PC-3 (cell line): Measurements from ENCODE around the gene PLCD1. TPM values are rescaled to one million over a fixed set of nuclear protein-coding genes. Genes with fewer than 3 reads are reported as not detected.
A peak's percentile ranks its signal among the peaks of the same experiment; 100 is the strongest.

Experiments used
- ATAC-seq: fragments of 200-7000 bp; cut with Tn5 transposase; 2 replicates; pipeline ENCODE4 v1.9.1; 2020; ENCODE audit warnings: mild to moderate bottlenecking, moderate library complexity
- BruUV-seq: library from RNA; stranded (reverse); fragments of 400-500 nt; replicated peaks from 2 replicates; lab custom pipeline; 2021; lab: Mats Ljungman, UMichigan
- CTCF ChIA-PET: fragments of 300-600 bp; sonication (Branson Sonifier 250); formaldehyde crosslinking; loops from one replicate; lab custom pipeline; 2022; ENCODE audit warnings: antibody characterized with exemption; lab: Charles Lee
- POLR2A ChIA-PET: fragments of 300-600 bp; sonication (Branson Sonifier 250); formaldehyde crosslinking; loops from one replicate; lab custom pipeline; 2022; ENCODE audit warnings: antibody characterized with exemption; ENCODE audit not compliant: unreplicated experiment; lab: Charles Lee
- DNase-seq: peaks from one replicate; pipeline ENCODE4 v3.0.0-alpha.2; 2015
- H2AFZ ChIP-seq: fragments of 300-600 bp; sonication (generic); 2 replicates; pipeline ENCODE4 v1.6.0; 2016; ENCODE audit warnings: antibody characterized with exemption, low read length
- H3F3A ChIP-seq: fragments of 300-600 bp; sonication (generic); one replicate; pipeline ENCODE4 v1.6.0; 2017; ENCODE audit warnings: antibody characterized with exemption, low read length, control low read depth, mild to moderate bottlenecking; ENCODE audit not compliant: unreplicated experiment
- H3K27ac ChIP-seq: fragments of 300-600 bp; sonication (generic); 2 replicates; pipeline ENCODE4 v1.5.1; 2016; ENCODE audit warnings: mild to moderate bottlenecking, low read length
- H3K27me3 ChIP-seq: fragments of 300-600 bp; sonication (generic); 2 replicates; pipeline ENCODE4 v1.6.1; 2016; ENCODE audit warnings: low read length, mixed read lengths
- H3K36me3 ChIP-seq: fragments of 300-600 bp; sonication (generic); 2 replicates; pipeline ENCODE4 v1.6.1; 2016; ENCODE audit warnings: low read depth, mixed run types, low read length, mixed read lengths
- H3K4me1 ChIP-seq: fragments of 300-600 bp; sonication (generic); 2 replicates; pipeline ENCODE4 v1.5.1; 2016; ENCODE audit warnings: low read length; ENCODE audit not compliant: insufficient read depth
- H3K4me2 ChIP-seq: fragments of 300-600 bp; sonication (generic); 2 replicates; pipeline ENCODE4 v1.6.0; 2016; ENCODE audit warnings: low read length
- H3K4me3 ChIP-seq: fragments of 300-600 bp; sonication (generic); 2 replicates; pipeline ENCODE4 v1.5.1; 2016; ENCODE audit warnings: mild to moderate bottlenecking, low read length, mixed read lengths
- H3K79me2 ChIP-seq: fragments of 300-600 bp; sonication (generic); 2 replicates; pipeline ENCODE4 v1.6.1; 2017; ENCODE audit warnings: low read length, mixed read lengths
- H3K9ac ChIP-seq: fragments of 300-600 bp; sonication (generic); 2 replicates; pipeline ENCODE4 v1.6.0; 2016; ENCODE audit warnings: mild to moderate bottlenecking, low read length
- H3K9me2 ChIP-seq: fragments of 300-600 bp; sonication (generic); replicated peaks from 2 replicates; pipeline ENCODE4 v1.6.1; 2016; ENCODE audit warnings: mixed run types, low read length, mixed read lengths
- H3K9me3 ChIP-seq: fragments of 300-600 bp; sonication (generic); 2 replicates; pipeline ENCODE4 v1.6.1; 2016; ENCODE audit warnings: low read length, mixed read lengths
- H4K20me1 ChIP-seq: fragments of 300-600 bp; sonication (generic); 2 replicates; pipeline ENCODE4 v1.6.1; 2016; ENCODE audit warnings: low read length, mixed read lengths
- EZH2 ChIP-seq: fragments of 300-600 bp; sonication (generic); IDR thresholded peaks from one replicate; pipeline ENCODE4 v1.6.1; 2017; ENCODE audit warnings: antibody characterized with exemption, mild to moderate bottlenecking, low read length; ENCODE audit not compliant: unreplicated experiment
- EZH2phosphoT487 ChIP-seq: fragments of 300-600 bp; sonication (generic); IDR thresholded peaks from 2 replicates; pipeline ENCODE4 v1.6.1; 2018; ENCODE audit warnings: mild to moderate bottlenecking, antibody characterized with exemption, low read length, borderline replicate concordance
- intact Hi-C: fragments of 100-400 bp; cut with micrococcal nuclease; formaldehyde crosslinking; loops from 2 replicates; pipeline ENCODE4 v1.9.0; 2023
- total RNA-seq: library from RNA; depleted of rRNA; stranded (reverse); fragments of >200 nt; gene quantifications from 2 replicates; pipeline ENCODE4 v1.2.3, GENCODE V29; 2014
- TF ChIP-seq, protein P1 (sequence below): fragments of 300-600 bp; sonication (generic); conservative IDR thresholded peaks from 2 replicates; pipeline ENCODE4 v1.5.1; 2017; ENCODE audit warnings: antibody characterized with exemption, low read depth, mild to moderate bottlenecking, low read length

Gene PLCD1
- total RNA-seq, 1 experiment from 2014 or later = 18.5 TPM

DNA sequence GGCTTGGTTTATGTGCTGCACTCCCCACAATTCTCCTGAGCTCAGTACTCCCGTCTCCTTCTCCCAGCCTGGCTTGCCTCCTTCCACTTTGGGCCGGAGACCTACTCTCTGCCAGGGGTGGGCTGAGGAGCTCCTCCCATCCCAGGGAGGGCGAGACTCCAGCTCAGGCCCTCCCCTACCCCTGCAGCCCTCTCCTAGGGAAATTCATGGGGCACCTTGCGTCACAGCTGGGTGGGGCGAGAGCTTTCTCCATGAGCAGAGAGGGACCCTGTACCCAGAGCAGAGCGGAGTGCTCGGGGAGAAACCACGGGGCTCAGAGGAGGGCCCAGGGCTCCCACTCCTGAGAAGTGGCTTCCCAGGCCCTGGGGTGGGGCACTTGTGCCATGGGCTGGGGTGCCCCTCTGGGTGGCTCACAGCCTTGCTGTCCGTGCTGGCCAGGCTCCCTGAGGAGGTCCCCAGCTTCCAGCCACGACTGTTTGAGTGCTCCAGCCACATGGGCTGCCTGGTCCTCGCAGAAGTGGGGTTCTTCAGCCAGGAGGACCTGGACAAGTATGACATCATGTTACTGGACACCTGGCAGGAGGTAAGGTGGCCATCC, 25.5 kb downstream of the PLCD1 start:
- H3K4me3 ChIP-seq = no peak overlapping the region
- H2AFZ ChIP-seq = peak overlapping the region; percentile 5; the same call in 1 of the 2 replicates
- H3K9me3 ChIP-seq = no peaks in the 10 kb centered on the region
- H3K9me2 ChIP-seq = no peaks in the 10 kb centered on the region
- no peaks in the 10 kb centered on the region for H3K36me3 ChIP-seq
- CTCF ChIA-PET = interaction anchor here (1.2 kb wide), 1 partner anchor 29 kb away, joined by 11 read pairs; no protein-coding TSS in a partner anchor
- H3K4me2 ChIP-seq = peak overlapping the region; percentile 28
- no peaks in the 10 kb centered on the region for H3K79me2 ChIP-seq
- peak overlapping the region; percentile 15; the same call in 1 of the 2 replicates for H3K9ac ChIP-seq
- H4K20me1 ChIP-seq = no peaks in the 10 kb centered on the region
- TF ChIP-seq EZH2phosphoT487 = no peak
- TF ChIP-seq, protein P1, sequence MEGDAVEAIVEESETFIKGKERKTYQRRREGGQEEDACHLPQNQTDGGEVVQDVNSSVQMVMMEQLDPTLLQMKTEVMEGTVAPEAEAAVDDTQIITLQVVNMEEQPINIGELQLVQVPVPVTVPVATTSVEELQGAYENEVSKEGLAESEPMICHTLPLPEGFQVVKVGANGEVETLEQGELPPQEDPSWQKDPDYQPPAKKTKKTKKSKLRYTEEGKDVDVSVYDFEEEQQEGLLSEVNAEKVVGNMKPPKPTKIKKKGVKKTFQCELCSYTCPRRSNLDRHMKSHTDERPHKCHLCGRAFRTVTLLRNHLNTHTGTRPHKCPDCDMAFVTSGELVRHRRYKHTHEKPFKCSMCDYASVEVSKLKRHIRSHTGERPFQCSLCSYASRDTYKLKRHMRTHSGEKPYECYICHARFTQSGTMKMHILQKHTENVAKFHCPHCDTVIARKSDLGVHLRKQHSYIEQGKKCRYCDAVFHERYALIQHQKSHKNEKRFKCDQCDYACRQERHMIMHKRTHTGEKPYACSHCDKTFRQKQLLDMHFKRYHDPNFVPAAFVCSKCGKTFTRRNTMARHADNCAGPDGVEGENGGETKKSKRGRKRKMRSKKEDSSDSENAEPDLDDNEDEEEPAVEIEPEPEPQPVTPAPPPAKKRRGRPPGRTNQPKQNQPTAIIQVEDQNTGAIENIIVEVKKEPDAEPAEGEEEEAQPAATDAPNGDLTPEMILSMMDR = no peak
- TF ChIP-seq EZH2 = no peak
- no peaks in the 10 kb centered on the region for H3K27me3 ChIP-seq
- H3K4me1 ChIP-seq = peaks cover 30% of the 10 kb centered on the region
- intact Hi-C loops = loop anchor here (1.0 to 10.0 kb wide), 7 partner anchors 30 to 481 kb away; partner anchors contain the start of genes ACVR2B, MYD88 and OXSR1
- POLR2A ChIA-PET = no interaction called here
- no TSS peak for BruUV-seq
- peak overlapping the region; percentile 80 for H3K27ac ChIP-seq
- DNase-seq (no peak), ATAC-seq (0 out of 2 replicates have a peak, but pooled peaks have one; percentile 0)
- no peaks in the 10 kb centered on the region for H3F3A ChIP-seq

DNA sequence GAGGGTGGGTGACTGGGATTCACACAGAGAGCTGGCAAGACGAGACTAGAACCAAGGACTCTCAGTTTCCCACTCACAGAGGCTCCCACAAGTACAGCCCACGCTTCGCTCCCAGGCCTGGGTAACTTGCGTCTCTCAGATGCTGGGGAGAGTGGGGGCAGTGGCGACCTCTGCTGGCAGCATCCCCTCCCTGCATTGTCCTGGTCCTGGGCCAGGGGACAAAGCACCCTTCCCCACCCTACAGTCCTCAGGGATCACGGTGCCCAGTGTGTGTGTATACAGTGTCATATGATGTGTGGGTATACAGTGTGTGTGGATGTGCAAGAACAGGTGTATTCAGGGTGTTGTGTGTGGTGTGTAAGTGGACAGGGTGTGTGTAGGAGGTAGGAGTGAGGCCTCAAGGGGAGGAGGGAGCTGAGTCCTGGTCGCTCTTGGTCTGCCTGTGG, 26.0 kb downstream of the PLCD1 start:
- Histone ChIP-seq H4K20me1 (no peaks in the 10 kb centered on the region), H3K4me3 (no peak overlapping the region), H3K4me1 (peaks cover 33% of the 10 kb centered on the region), H3K36me3 (no peaks in the 10 kb centered on the region), H3K4me2 (no peak overlapping the region), H3K27me3 (no peaks in the 10 kb centered on the region), H3K9me2 (no peaks in the 10 kb centered on the region), H3K27ac (no peak overlapping the region; the same call in 1 of the 2 replicates), H3K79me2 (no peaks in the 10 kb centered on the region), H2AFZ (no peak overlapping the region), H3K9me3 (no peaks in the 10 kb centered on the region), H3K9ac (no peak overlapping the region), H3F3A (no peaks in the 10 kb centered on the region)
- peak; percentile 52 for DNase-seq
- POLR2A ChIA-PET = no interaction called here
- TF ChIP-seq EZH2phosphoT487 (no peak), EZH2 (no peak)
- TF ChIP-seq, protein P1 = peak; percentile 93
- ATAC-seq = peak; percentile 1; the same call in 1 of the 2 replicates
- no TSS peak for BruUV-seq
- CTCF ChIA-PET = interaction anchor here (1.2 kb wide), 1 partner anchor 29 kb away, joined by 11 read pairs; no protein-coding TSS in a partner anchor
- intact Hi-C loops = loop anchor here (10.0 kb wide), 2 partner anchors 451 to 481 kb away; partner anchors contain the start of gene ACVR2B
